Measurements from ENCODE around the gene SKAP1. TPM values are rescaled to one million over a fixed set of nuclear protein-coding genes. Genes with fewer than 3 reads are reported as not detected.
"Not testable (repeated sequence)": the region's sequence is repeated elsewhere in the genome, so short reads cannot be mapped to it uniquely, and the experiment has no call there.

The SKAP1 gene
- total RNA-seq, 1 donor from 2014 or later, result 20.9 TPM

DNA sequence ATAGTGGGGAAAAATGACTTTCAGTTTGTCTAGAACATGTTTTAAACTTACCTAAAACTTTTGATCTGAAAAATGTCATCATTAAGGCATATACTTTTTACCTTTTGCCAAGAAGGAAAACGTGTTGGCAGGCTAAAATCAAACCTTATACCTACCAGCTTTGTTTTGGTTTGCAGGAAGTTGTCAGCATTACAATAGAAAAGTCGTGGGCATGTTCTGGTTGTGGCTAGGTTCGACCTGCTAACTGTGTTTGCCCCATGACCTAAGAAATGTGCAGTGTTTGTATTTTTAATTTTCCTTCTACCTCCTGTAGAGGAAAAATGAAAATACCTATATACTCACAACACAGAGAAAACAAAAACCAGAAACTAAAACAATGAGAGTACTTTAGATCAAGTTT is 13.0 kb downstream of the SKAP1 start:
- DNase-seq (ENCODE audit: low spot score), result no peak
- no peak for ATAC-seq

DNA sequence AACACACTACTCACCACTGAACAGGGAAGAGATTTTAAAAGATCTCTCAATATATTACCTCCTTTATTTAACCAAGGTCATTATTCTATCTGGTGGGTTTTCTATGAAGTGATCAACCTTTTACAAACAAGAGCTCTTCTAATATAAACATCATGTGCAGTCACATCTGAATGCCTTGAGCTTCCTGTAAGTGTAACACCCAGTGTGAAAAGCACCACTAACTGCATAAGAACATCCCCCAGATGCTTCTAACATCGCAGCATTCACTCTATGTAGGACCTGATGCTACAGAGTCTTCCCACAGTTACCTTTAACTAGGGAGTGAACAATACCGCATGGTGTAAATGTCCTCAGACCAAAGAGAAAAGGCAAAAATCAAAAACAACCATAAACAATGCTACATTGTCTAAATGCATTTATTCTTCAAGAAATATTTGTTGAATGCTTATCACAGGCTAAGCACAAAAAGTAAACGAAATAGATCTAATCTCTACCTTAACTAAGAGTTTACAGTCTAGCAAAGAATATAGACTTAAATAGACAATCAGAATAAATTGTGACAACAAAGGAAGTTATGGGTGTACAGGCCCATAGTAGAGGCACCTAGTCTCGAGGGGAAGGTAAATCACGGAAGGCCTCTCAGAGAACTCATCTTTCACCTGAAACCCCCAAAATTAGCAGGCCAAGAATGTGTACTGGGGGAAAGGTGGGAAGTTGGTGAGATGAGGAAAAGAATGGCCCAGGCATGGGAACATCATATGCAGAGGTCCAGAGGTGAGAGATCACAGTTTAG is 16.2 kb downstream of the SKAP1 start:
- ATAC-seq (no peak), DNase-seq (ENCODE audit: low spot score) (no peak)

DNA sequence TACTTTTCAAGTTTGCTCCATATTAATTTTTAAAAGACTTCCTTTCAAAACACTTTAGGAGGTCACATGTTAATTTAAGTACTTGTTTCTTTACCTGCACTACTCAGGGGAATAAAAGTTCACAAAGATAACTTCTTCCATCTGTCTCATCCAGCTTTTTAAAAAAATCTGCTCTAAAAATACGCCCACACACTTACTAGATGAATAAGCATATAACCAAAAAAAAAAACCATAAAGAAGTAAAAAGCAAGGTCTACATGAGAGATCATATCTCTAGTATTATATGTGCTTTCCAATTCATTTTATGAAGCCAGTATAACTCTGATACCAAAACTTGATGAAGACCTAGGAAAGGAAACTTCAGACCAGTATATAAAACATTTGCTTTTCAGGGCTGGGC is 17.2 kb downstream of the SKAP1 start:
- DNase-seq (ENCODE audit: low spot score) (no peak), ATAC-seq (no peak)

DNA sequence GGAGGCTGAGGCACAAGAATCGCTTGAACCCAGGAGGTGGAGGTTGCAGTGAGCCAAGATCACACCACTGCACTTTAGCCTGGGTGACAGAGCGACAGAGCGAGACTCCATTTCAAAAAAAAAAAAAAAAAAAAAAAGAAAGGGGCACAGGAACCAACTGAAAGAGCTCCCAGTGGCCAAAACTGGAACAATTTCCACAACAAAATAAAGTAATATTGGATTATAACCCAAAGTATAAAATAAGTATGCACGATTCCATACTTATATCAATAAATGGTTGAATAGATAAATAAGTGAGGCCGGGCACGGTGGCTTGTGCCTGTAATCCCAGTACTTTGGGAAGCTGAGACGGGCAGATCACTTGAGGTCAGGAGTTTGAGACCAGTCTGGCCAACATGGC is 19.2 kb downstream of the SKAP1 start:
- DNase-seq (ENCODE audit: low spot score); ATAC-seq: not testable (repeated sequence)

DNA sequence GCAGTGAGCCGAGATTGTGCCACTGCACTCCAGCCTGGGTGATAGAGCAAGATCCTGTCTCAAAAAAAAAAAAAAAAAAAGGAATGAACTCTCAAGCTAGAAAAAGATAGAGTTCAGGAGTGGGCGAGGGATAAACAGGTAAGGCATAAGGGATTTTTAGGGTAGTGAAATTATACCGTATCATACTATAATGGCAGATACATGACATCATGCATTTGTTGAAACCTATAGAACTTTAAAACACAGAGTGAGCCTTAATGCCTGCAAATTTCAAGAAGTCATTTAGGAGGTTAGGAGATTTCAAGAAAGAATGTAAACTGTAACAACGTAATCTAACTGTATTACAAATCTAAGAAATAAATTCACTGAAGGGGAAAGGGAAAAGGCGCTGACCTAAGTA is 20.4 kb downstream of the SKAP1 start:
- ATAC-seq (no peak), DNase-seq (ENCODE audit: low spot score) (no peak)

DNA sequence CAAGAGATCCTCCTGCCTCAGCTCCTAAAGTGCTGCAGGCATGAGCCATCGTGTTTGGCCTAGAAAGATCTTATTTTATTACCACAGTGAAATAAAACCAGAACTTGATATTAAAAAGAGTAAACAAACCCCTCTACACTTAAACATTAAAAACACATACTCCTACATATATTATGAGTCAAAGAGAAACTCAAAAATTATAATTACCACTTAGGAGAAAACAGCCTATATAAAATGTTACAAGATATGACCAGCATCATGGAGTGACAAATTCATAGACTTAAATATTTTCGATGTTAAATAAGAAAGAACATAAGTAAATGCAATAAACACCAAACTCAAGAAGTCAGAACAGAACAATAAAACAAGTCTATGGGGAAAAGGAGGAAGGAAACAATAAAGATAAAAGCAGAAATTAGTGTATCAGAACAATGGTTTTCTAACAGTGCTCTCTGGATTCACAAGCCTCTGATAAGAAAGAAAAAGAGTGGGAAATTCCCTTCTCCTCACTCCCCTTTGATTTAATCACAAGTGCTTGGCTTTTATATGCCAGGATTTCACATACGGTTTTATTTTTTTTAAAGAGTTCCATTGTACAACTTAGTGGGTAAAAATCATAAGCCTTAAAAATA is 23.0 kb downstream of the SKAP1 start:
- DNase-seq (ENCODE audit: low spot score) (no peak), ATAC-seq (no peak)

DNA sequence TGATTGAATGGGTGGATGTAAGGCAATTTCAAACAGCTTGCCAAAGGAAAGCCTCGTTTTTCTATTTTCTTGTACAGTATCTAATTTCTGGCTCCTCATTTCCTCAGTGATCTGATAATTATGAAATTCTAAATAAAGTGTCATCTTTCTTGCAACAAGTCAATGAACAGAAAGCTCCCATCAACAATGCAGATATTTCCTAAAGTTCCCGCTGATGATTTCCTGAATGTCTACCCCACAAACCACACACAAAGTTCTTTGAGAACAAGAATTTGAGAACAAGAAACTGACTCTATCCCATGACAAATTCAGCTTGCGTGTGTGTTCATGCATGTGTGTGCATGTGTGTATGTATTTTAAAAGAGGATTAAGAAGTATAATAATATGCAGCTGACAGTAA is 35.2 kb downstream of the SKAP1 start:
- no peak for DNase-seq (ENCODE audit: low spot score)
- ATAC-seq, result no peak

DNA sequence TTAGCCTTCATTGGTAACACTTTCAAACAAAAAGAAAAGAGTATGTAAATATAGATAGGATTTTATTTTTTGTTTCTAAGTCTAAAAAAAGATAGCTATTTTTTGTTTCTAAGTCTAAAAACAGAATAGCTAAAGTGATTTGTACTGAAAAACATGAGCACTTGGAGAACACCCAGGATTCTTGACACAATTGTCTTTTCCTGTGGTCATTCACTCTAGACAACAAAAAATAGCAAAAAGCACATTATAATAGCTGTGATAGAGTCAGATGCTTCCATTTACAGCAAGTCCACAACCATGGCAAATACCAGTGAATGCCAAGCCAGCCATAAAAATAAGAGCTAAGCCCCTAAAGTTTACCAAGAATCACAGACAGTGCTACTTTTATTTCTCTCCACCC is 36.7 kb downstream of the SKAP1 start:
- ATAC-seq (no peak), DNase-seq (ENCODE audit: low spot score) (no peak)

DNA sequence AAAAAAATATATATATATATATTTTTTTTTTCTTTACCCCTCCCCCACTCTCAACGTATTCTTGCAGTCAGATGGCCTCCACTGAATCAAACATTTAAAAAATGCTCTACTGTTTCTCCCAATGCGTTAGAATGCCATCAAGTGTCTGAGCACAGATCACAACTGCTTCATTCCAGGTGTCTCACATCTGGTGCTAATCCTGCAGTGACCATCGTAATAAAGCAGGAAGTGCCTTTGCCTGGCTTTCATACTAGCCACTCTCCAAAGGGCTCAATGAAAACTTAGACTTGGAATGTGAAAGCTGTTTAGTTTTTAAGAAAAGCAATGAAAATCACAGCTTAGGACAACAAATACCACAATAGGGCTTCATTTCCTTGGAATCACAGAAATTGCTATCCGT is 37.2 kb downstream of the SKAP1 start:
- no peak for DNase-seq (ENCODE audit: low spot score)
- ATAC-seq, result no peak

DNA sequence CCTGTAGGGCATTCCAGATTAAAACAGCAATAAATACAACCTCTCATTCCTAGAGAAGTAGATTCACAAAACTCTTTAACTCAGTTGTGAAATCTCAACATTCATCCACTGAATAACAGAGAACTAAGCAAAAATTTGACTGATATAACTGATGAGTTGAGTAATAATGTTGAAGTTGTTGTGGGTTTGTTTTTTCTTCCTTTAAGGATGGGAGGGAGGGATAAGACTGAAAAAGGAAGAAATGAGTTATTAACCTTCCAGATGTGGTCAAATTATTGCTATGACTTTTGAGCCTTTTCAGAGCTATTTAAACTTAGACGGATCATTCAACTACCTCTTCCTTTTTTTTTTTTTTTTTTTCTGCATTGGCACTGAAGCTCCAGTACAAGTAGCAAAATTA is 38.6 kb downstream of the SKAP1 start:
- ATAC-seq, result no peak
- no peak for DNase-seq (ENCODE audit: low spot score)

DNA sequence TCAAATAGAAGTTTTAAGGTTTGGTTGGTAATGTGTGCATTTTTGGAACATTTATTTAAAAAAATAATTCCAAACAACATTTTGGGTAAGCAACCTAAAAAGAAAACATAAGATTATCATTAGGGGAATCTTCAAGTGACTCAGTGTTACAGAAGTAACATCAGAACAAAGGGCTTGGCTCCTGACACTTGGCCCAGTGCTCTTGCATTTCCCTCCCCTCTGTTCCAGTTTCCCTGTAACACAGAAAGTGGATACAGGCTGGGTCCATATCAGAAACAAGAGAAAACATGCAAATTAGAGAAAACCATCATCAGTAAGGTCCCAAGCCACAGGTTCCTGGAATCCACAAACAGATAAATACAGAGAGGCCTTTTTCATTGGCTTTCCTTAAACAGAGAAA is 40.1 kb downstream of the SKAP1 start:
- ATAC-seq (no peak), DNase-seq (ENCODE audit: low spot score) (no peak)

DNA sequence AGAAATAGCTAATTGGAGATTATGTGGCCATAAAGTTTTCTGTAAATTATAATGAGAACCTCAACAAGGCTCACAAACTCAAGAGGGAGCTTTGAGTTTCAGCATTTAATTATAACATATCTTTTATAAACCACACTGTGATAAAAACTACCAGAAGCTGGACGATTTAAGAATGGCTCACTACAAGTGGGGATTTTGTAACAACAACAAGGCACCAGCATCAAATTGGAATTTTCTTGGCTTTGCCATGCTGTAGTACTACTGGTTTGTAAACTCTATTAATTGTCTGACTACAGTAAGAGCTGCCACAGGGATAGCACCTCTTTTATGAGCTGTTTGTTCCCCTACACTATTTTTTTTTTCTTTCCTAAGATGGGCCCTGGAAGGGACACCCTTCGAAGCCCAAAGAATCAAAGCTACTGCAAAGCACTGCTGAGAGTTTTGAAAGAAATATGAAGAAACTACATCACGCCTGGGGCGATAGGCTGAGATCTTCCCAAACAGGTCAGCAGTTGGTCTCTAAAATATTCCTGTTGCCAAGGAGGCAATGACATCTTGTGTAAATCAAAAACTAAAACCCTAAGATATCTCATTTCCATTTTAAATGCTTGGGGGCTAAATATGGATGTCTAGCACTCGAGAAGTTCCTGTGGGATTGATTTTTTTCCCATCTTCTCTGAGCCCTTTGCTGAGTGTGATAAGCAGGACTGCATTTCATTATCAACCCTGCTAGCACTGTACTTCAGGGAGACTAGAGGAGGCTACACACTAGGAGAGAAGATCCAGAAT is 40.9 kb downstream of the SKAP1 start:
- no peak for DNase-seq (ENCODE audit: low spot score)
- ATAC-seq, result no peak

DNA sequence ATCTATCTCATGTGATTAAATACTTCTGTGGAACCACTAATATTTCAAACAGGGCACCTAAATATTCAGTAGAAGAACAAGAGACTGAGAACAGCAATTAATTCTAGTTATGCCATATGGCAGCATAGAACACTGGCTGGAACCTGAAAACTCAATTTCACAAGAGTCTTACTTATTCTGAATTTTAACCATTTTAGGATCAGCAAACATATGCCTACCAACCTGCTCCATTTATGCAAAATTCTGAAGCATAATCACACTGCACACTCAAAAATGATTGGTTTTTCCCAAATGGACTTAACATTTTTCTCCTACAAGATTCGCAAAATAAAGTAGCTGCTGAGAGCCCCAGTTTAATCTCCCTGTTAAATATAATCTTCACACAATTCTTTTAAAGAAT is 43.2 kb downstream of the SKAP1 start:
- ATAC-seq (no peak), DNase-seq (ENCODE audit: low spot score) (no peak)

DNA sequence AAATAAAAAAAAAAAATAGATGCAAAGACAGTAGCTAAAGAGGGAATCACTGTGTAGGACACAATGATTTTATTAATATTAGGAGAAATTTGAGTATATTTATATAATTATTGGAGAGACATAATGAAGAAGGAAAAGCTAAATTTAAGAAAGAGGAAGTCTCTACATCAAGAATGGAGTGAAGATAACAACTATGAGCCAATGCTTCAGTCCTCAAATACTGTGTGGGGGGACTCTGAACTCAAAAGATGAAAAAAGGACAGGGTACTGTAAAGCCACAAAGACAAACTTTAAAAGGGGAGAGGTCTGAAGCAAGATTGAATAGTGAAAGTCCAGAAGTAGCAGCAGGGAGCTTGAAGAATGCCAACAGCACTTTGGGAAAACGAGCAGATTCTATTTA is 44.7 kb downstream of the SKAP1 start:
- ATAC-seq, result no peak

DNA sequence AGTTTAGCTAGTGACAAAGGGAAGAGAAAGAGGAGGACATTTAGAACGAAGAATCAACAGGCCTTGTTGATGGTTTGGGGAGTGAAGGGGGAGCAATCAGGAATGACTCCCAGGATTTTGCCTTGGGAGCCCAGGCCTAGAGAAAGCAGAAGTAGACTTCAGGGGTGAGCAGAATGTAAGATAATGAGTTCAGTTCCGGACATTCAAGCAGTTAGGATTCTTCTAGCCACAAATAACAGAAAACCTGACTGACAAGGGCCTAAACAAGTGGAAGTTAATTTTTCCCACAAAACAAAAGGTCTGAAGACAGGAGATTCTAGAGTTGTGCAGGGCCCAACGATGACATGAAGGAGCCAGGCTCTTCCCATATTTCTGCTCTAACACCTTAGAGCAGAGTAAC is 45.9 kb downstream of the SKAP1 start:
- no peak for ATAC-seq
- DNase-seq (ENCODE audit: low spot score), result no peak

More for the DNA sequence above, 44.7 kb downstream of the SKAP1 start:
- no peak for DNase-seq (ENCODE audit: low spot score)

DNA sequence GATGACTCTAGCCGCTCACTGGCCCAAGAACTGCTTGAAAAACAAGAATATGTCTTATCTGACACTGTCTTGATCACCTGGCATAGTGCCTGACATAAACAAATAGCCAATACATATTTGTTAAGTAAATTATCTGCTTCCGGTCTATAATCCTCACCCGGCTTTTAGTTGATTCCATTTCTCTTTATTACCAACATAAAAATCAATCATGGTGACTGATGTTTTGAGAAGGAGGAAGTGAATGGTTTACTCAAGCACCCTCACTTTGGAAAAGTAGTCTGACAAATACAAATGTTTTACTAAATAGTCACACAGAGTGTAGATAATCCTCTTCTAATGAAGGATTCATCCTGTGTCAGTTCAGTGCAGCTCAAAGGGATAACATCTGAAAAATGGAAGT is 47.0 kb downstream of the SKAP1 start:
- DNase-seq (ENCODE audit: low spot score), result no peak
- ATAC-seq, result no peak

DNA sequence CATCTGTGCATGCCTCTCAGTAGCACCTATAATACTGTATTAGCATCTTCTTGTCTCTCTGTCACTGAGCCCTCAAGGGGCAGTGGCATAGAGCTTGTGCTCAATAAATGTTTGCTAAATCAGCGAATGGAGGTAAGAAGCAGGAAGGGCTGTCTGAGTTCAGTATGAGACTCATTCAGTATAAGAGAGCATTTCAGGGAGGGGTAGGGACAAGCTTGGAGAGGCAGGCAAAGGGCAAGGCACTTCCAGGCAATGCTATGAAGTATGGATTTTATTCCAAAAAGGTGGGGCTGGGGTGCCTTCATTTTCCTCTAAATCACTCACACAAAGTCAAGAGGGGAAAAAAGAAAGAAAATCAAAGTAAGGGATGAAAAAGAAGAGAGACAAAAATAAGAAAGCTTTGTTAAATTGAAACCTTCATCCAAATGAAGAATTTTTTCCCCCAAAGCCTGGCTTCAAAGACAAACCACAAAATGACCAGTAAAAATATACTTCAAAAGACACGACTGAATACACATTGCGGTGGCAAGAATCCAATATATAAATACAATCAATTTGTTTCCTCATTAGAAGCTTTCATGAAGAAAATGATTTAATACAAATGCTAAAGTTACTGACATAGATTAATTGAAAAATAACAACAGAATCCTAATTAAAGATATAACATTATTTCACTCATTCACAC is 51.2 kb downstream of the SKAP1 start:
- ATAC-seq, result no peak
- DNase-seq (ENCODE audit: low spot score), result no peak

DNA sequence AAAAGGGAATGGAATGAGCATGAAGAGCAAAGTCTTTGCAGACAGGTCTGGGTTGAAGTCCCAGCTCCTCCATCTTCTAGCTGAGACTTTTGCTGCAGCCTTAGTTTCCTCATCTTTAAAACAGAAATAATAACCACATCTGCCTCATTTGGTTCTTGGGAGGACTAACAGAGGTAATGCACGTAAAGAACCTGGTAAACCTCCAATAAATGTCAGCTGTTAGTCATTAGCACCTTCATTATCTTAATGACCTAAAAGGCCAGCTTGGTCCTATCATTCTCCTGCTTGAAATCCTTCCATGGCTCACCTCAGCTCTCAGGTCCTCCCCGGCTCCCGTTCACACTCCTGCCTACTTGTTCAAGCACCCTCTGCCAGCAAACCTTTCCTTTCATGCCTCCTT is 51.8 kb downstream of the SKAP1 start:
- ATAC-seq (no peak), DNase-seq (ENCODE audit: low spot score) (no peak)

DNA sequence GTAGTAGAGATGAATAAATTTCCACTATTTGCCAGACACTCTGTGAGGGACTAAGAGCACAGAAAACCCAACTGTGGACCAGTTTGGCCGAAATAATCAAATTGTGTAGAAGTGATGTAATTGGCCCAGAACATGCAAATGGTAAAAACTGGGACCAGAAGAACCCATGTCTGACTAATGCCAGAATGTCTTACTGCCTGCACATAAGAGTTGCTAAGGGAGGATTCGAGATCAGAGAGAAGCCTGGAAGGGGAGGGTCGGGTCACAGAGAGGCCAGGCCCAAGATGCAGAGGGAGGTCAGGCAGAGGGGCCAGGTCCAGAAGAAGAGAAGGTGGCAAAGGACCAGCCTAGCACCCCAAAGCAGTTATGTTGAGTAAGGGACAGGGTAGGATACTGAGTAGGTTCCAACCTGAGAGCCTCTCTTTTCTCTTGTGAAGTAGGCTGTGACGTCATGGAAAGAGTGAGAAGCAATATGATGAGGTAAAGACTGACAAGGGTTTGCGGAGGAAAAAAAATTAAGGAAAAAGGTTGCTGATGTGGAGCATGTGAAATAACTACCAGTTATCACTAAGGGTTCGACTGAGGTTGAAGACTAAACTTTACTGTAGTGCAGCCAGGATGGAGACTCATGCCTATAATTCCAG is 53.2 kb downstream of the SKAP1 start:
- no peak for DNase-seq (ENCODE audit: low spot score)
- ATAC-seq, result no peak

DNA sequence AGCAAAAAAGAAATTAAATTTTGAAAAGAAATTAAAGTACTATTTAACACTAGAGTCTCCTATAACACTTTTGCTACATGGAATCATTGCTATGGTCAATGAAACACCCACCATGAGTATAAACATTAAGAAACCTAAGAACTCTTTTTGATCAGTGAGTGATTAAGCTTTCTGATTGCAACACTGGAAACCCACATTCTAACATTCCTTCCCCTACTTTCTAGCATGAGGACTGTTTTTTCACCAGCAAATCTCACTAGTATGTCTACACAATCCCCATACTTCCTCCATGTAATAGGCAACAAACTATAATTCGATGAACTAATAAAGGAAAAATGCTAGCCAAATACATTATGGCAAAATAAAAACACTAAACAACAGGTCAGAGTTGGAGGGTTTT is 54.7 kb downstream of the SKAP1 start:
- DNase-seq (ENCODE audit: low spot score), result no peak
- no peak for ATAC-seq

DNA sequence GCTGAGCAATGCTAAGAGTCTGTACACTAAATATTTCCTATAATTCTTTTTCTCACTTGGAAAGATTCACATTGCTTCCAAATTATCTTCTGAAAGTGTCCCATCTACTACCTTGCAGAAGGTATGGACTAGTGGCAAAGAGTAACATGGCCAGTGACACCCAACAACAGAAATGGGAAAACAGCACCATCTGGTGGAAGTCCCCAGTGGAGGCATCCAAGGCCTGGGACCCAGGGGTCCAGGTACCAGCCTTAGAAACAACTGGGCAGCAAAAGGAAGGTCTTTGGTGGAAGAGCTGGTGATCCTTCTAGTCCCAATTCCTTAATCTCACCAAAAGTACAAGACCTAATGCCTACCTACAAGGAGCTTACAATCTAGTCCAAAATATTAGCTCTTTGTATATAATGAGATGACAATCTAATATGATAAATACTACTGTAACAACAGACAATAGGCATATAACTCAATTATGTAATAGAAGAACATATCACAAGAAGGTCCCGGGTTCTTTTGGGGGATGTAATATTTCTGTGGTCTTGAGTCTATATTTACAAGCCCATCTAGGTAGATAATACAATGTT is 55.3 kb downstream of the SKAP1 start:
- ATAC-seq, result peak; percentile 76
- no peak for DNase-seq (ENCODE audit: low spot score)
